H9 (cell line): ENCODE measurements around the gene ALKBH4. TPM values are rescaled to one million over a fixed set of nuclear protein-coding genes. Genes with fewer than 3 reads are reported as not detected.

Source experiments
- DNase-seq: peaks from one replicate; pipeline ENCODE4 v3.0.0-alpha.2; 2017
- H2AFZ ChIP-seq: one replicate; pipeline ENCODE4 v1.6.1; 2013; ENCODE audit warnings: mild to moderate bottlenecking, low read length, control low read depth, moderate library complexity
- H2AK5ac ChIP-seq: 2 replicates; pipeline ENCODE4 v1.6.1; 2013; ENCODE audit warnings: low read length, control low read depth, mixed read lengths; ENCODE audit not compliant: insufficient read length
- H2BK120ac ChIP-seq: one replicate; pipeline ENCODE4 v1.6.1; 2013; ENCODE audit warnings: low read depth, mild to moderate bottlenecking, low read length, control low read depth, inconsistent platforms; ENCODE audit not compliant: poor library complexity, severe bottlenecking
- H2BK12ac ChIP-seq: 2 replicates; pipeline ENCODE4 v1.6.1; 2013; ENCODE audit warnings: low read length, control low read depth, mixed read lengths, low read depth; ENCODE audit not compliant: insufficient read length
- H2BK15ac ChIP-seq: 2 replicates; pipeline ENCODE4 v1.6.1; 2013; ENCODE audit warnings: low read depth, low read length, control low read depth
- H2BK20ac ChIP-seq: one replicate; pipeline ENCODE4 v1.6.1; 2013; ENCODE audit warnings: low read depth, mild to moderate bottlenecking, low read length, control low read depth, inconsistent platforms; ENCODE audit not compliant: poor library complexity, severe bottlenecking
- H2BK5ac ChIP-seq: 2 replicates; pipeline ENCODE4 v1.6.1; 2013; ENCODE audit warnings: low read length, control low read depth, mixed read lengths; ENCODE audit not compliant: insufficient read length
- H3K14ac ChIP-seq: 2 replicates; pipeline ENCODE4 v1.6.1; 2013; ENCODE audit warnings: low read length, control low read depth; ENCODE audit not compliant: insufficient read depth
- H3K18ac ChIP-seq: 2 replicates; pipeline ENCODE4 v1.6.1; 2013; ENCODE audit warnings: low read depth, mild to moderate bottlenecking, mixed read lengths, low read length, control low read depth; ENCODE audit not compliant: insufficient read length
- H3K23ac ChIP-seq: 2 replicates; pipeline ENCODE4 v1.6.1; 2013; ENCODE audit warnings: low read length, control low read depth, mixed read lengths, low read depth; ENCODE audit not compliant: insufficient read length
- H3K23me2 ChIP-seq: 2 replicates; pipeline ENCODE4 v1.6.1; 2013; ENCODE audit warnings: low read depth, mild to moderate bottlenecking, mixed read lengths, low read length, control low read depth; ENCODE audit not compliant: insufficient read length, poor library complexity, severe bottlenecking
- H3K27ac ChIP-seq: 2 replicates; pipeline ENCODE4 v1.5.1; 2013; ENCODE audit warnings: low read length, control low read depth, mixed read lengths, low read depth; ENCODE audit not compliant: insufficient read length
- H3K27me3 ChIP-seq: 2 replicates; pipeline ENCODE4 v1.6.1; 2013; ENCODE audit warnings: low read length, control low read depth, inconsistent platforms; ENCODE audit not compliant: insufficient read depth
- H3K4ac ChIP-seq: 2 replicates; pipeline ENCODE4 v1.6.1; 2013; ENCODE audit warnings: low read depth, mild to moderate bottlenecking, control low read depth, inconsistent platforms, low read length, moderate library complexity
- H3K4me1 ChIP-seq: 2 replicates; pipeline ENCODE4 v1.6.1; 2013; ENCODE audit warnings: low read length, control low read depth, inconsistent platforms; ENCODE audit not compliant: insufficient read depth
- H3K4me2 ChIP-seq: 2 replicates; pipeline ENCODE4 v1.6.1; 2013; ENCODE audit warnings: low read length, control low read depth, mixed read lengths; ENCODE audit not compliant: insufficient read length, insufficient read depth
- H3K56ac ChIP-seq: 2 replicates; pipeline ENCODE4 v1.6.1; 2013; ENCODE audit warnings: low read depth, mild to moderate bottlenecking, mixed read lengths, low read length, control low read depth; ENCODE audit not compliant: insufficient read length
- H3K79me1 ChIP-seq: 2 replicates; pipeline ENCODE4 v1.6.1; 2013; ENCODE audit warnings: low read depth, mild to moderate bottlenecking, moderate library complexity, low read length, control low read depth, inconsistent platforms; ENCODE audit not compliant: insufficient read depth, poor library complexity, severe bottlenecking
- H3K79me2 ChIP-seq: 2 replicates; pipeline ENCODE4 v1.6.1; 2013; ENCODE audit warnings: low read length, control low read depth, inconsistent platforms; ENCODE audit not compliant: insufficient read depth
- H3K9ac ChIP-seq: 2 replicates; pipeline ENCODE4 v1.6.1; 2013; ENCODE audit warnings: low read length, control low read depth, mixed read lengths; ENCODE audit not compliant: insufficient read length; ENCODE audit errors: extremely low read depth
- H3K9me3 ChIP-seq: one replicate; pipeline ENCODE4 v1.6.1; 2013; ENCODE audit warnings: low read depth, low read length, inconsistent platforms; ENCODE audit not compliant: control insufficient read depth
- H3T11ph ChIP-seq: one replicate; pipeline ENCODE4 v1.6.1; 2013; ENCODE audit warnings: mild to moderate bottlenecking, low read length, control low read depth, inconsistent platforms
- H4K20me1 ChIP-seq: one replicate; pipeline ENCODE4 v1.6.1; 2013; ENCODE audit not compliant: control insufficient read depth, insufficient read length, insufficient read depth
- H4K5ac ChIP-seq: 2 replicates; pipeline ENCODE4 v1.6.1; 2013; ENCODE audit warnings: low read depth, mild to moderate bottlenecking, mixed read lengths, low read length, control low read depth; ENCODE audit not compliant: insufficient read length
- H4K8ac ChIP-seq: replicated peaks from 2 replicates; pipeline ENCODE4 v1.6.1; 2013; ENCODE audit warnings: low read length, control low read depth, mixed read lengths, low read depth; ENCODE audit not compliant: insufficient read length
- H4K91ac ChIP-seq: 2 replicates; pipeline ENCODE4 v1.6.1; 2013; ENCODE audit warnings: low read depth, mild to moderate bottlenecking, moderate library complexity, mixed read lengths, low read length, control low read depth; ENCODE audit not compliant: insufficient read length
- H3K27ac Mint-ChIP-seq, 3 experiments: 2 replicates in 2 of 3; 3 replicates in 1 of 3; pipeline ENCODE4 v1.8.0; 2020 to 2021; ENCODE audit warnings: mixed read lengths in 3 of 3, mild to moderate bottlenecking in 1 of 3, moderate library complexity in 1 of 3
- H3K27me3 Mint-ChIP-seq: 2 replicates; pipeline ENCODE4 v1.8.0; 2021; ENCODE audit warnings: low read depth, mild to moderate bottlenecking, moderate library complexity, mixed read lengths
- H3K36me3 Mint-ChIP-seq, 3 experiments: 2 replicates in 2 of 3; 3 replicates in 1 of 3; pipeline ENCODE4 v1.8.0; 2020 to 2021; ENCODE audit warnings: low read depth in 3 of 3, mixed read lengths in 3 of 3; ENCODE audit not compliant: insufficient read depth in 1 of 3
- H3K4me1 Mint-ChIP-seq, 2 experiments: 2 replicates each; pipeline ENCODE4 v1.8.0; 2020; ENCODE audit warnings: mixed read lengths in 2 of 2
- H3K4me3 Mint-ChIP-seq, 2 experiments: 2 replicates in 1 of 2; 3 replicates in 1 of 2; pipeline ENCODE4 v1.8.0; 2020 to 2021; ENCODE audit warnings: mild to moderate bottlenecking in 2 of 2, mixed read lengths in 2 of 2, moderate library complexity in 1 of 2
- H3K9me3 Mint-ChIP-seq, 2 experiments: 2 replicates in 1 of 2; 3 replicates in 1 of 2; pipeline ENCODE4 v1.8.0; 2020; ENCODE audit warnings: mild to moderate bottlenecking in 2 of 2, mixed read lengths in 2 of 2, moderate library complexity in 1 of 2
- CTCF ChIP-seq: fragments of 200-600 bp; sonication (generic); conservative IDR thresholded peaks from 3 replicates; pipeline ENCODE4 v1.8.0; 2021; ENCODE audit warnings: antibody characterized with exemption, mild to moderate bottlenecking
- WGBS: extraction: QIAGEN DNeasy Blood & Tissue Kit; methylation state at CpG from one replicate; pipeline ENCODE4 v1.1.7; 2013; ENCODE audit warnings: missing lambda C conversion rate, low lambda C conversion rate, mixed read lengths; ENCODE audit not compliant: insufficient read length; ENCODE audit errors: extremely low coverage; 5-methylcytosine and 5-hydroxymethylcytosine counted together
- total RNA-seq: library from RNA; stranded (reverse); gene quantifications from 2 replicates; pipeline ENCODE4 v1.2.1, GENCODE V29; 2021

The ALKBH4 gene
- total RNA-seq, 1 experiment from 2014 or later: 23.9 TPM

DNA sequence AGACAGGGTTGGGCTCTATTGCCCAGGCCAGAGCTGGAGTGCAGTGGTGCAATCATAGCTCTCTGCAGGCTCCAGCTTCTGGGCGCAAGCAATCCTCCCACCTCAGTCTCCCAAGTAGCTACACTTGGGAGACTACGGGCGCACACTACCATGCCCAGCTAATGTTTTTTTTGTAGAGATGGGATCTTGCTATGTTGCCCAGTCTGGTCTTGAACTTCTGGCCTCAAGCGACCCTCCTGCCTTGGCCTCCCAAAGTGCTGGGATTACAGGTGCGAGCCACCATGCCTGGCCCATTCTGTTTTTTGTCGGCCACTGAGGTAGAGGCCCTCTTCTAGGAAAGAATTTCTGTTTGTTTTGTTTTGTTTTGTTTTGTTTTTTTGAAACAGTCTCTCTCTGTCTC lies 12.2 kb downstream of the ALKBH4 start:
- H3K9me3 Mint-ChIP-seq: no peaks in the 10 kb centered on the region
- no CpG with 5 or more reads among the region's 6 CpGs for WGBS
- Histone ChIP-seq H2BK15ac (no peak overlapping the region), H3K23ac (no peak overlapping the region), H3K4me1 (no peaks in the 10 kb centered on the region), H2BK5ac (no peak overlapping the region), H3K9me3 (no peaks in the 10 kb centered on the region), H3K79me1 (no peaks in the 10 kb centered on the region), H3K4ac (no peak overlapping the region), H2AK5ac (no peak overlapping the region), H3K27ac (no peak overlapping the region), H2AFZ (no peak overlapping the region), H4K20me1 (no peaks in the 10 kb centered on the region), H2BK12ac (no peak overlapping the region), H2BK120ac (no peak overlapping the region), H3K79me2 (no peaks in the 10 kb centered on the region), H3K4me2 (no peak overlapping the region), H3K56ac (no peak overlapping the region), H3K18ac (no peak overlapping the region), H4K5ac (no peak overlapping the region), H3K9ac (no peak overlapping the region), H3T11ph (no peak overlapping the region), H3K27me3 (no peaks in the 10 kb centered on the region), H4K8ac (no peak overlapping the region), H3K23me2 (no peaks in the 10 kb centered on the region), H4K91ac (no peak overlapping the region), H2BK20ac (no peak overlapping the region), H3K14ac (no peak overlapping the region)
- H3K27ac Mint-ChIP-seq: no peak overlapping the region
- peaks cover 7 to 9% of the 10 kb centered on the region in 2 experiments for H3K4me1 Mint-ChIP-seq
- H3K4me3 Mint-ChIP-seq: no peak overlapping the region
- H3K27me3 Mint-ChIP-seq: no peaks in the 10 kb centered on the region; the same call in 1 of the 2 replicates
- H3K36me3 Mint-ChIP-seq: peaks cover 5 to 17% (median 16%) of the 10 kb centered on the region in 3 experiments; a peak in 6 of 7 replicates
- no peak for TF ChIP-seq CTCF
- no peak for DNase-seq
